Activated naive CD8-positive, alpha-beta T cell treated with anti-CD3 and anti-CD28 coated beads for 36 hours (primary cell): ENCODE data around the gene RTCB. TPM values are rescaled to one million over a fixed set of nuclear protein-coding genes. Genes with fewer than 3 reads are reported as not detected.

Experiments
- DNase-seq: peaks from one replicate; pipeline ENCODE4 v3.0.0; 2021
- H3K27ac Mint-ChIP-seq: one replicate; pipeline ENCODE4 v1.8.0; 2022; ENCODE audit warnings: mild to moderate bottlenecking, moderate library complexity, mixed read lengths
- H3K27me3 Mint-ChIP-seq: one replicate; pipeline ENCODE4 v1.8.0; 2022; ENCODE audit warnings: mild to moderate bottlenecking, mixed read lengths
- H3K36me3 Mint-ChIP-seq: one replicate; pipeline ENCODE4 v1.8.0; 2021; ENCODE audit warnings: mild to moderate bottlenecking, mixed read lengths
- H3K4me1 Mint-ChIP-seq: one replicate; pipeline ENCODE4 v1.8.0; 2021; ENCODE audit warnings: mixed read lengths
- H3K4me3 Mint-ChIP-seq: one replicate; pipeline ENCODE4 v1.8.0; 2022; ENCODE audit warnings: mild to moderate bottlenecking, moderate library complexity, mixed read lengths
- H3K9me3 Mint-ChIP-seq: one replicate; pipeline ENCODE4 v1.8.0; 2022; ENCODE audit warnings: mixed read lengths
- total RNA-seq, 2 experiments: library from RNA; stranded (reverse); gene quantifications; one replicate each; pipeline ENCODE4 v1.2.3, GENCODE V29; 2021

Gene RTCB
- total RNA-seq, 2 experiments from 2014 or later, result 102 to 105 TPM

DNA sequence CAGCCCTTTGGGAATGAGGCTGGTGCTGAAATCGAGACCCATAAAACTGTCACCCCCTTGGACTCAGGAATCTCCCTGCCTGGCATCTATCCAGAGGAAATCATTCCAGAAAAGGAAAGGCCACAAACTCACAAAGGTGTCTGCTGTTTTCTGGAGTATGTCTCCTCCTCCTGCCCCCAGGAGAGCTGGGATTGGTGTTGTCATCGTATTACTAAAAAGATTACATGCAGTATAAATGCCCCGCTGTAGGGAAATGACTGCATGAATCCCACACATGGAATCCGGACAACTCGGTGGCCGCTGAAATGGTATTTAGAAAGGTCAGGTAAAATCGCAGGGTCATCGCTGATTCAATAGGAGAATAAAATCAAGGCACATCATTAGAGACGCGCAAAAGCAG is 73.3 kb downstream of the RTCB start:
- no peaks in the 10 kb centered on the region for H3K9me3 Mint-ChIP-seq
- peaks cover 7% of the 10 kb centered on the region for H3K4me1 Mint-ChIP-seq
- peaks cover 48% of the 10 kb centered on the region for H3K27me3 Mint-ChIP-seq
- no peaks in the 10 kb centered on the region for H3K36me3 Mint-ChIP-seq
- H3K4me3 Mint-ChIP-seq, result no peak overlapping the region
- H3K27ac Mint-ChIP-seq, result no peak overlapping the region
- DNase-seq, result no peak

Other genes starting within 250 kb of the RTCB start
- gene RFPL2, start 207.2 kb downstream of the RTCB start, total RNA-seq, result not detected
- gene SLC5A4, start 156.9 kb downstream of the RTCB start, total RNA-seq, result not detected
- gene RFPL3, start 54.4 kb downstream of the RTCB start, total RNA-seq, result not detected
- not detected for gene BPIFC, start 52.2 kb upstream of the RTCB start, total RNA-seq
- gene FBXO7, start 62.6 kb upstream of the RTCB start, total RNA-seq, result 10 to 100 TPM; 87.9 to 90.2 TPM